Erythroblast (primary cell): ENCODE results near the gene NEO1.
"Not testable (repeated sequence)": the region's sequence is repeated elsewhere in the genome, so short reads cannot be mapped to it uniquely, and the experiment has no call there.

ENCODE experiments used
- DNase-seq, 2 experiments: peaks; one replicate each; lab custom pipeline; 2025; lab: John Stamatoyannopoulos, UW
- GATA1 ChIP-seq: IDR thresholded peaks from 2 replicates; pipeline ENCODE4 v1.6.1; 2011; ENCODE audit warnings: low read depth, mild to moderate bottlenecking, control low read depth, low read length, moderate library complexity
- POLR2A ChIP-seq: IDR thresholded peaks from 2 replicates; pipeline ENCODE4 v1.6.1; 2011; ENCODE audit warnings: mild to moderate bottlenecking, low read length

NEO1 gene

DNA sequence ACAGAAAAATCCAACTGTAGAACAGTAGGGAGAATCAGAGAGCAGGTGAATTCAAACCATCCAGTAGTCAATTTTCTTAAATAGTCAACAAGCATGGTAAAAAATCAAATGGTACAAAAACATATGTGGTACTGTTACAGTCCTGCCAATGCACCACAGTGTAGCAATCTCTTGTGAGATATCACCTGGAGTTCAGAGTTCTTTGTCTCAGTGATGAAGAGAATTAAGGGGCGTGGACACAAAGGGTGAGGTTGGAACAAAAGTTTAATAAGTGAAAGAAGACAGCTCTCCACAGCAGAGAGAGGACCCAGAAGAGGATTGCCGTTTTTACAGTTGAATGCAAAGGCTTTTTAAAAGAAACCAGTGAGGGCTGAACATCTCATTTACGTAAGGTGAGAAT, 113.2 kb downstream of the NEO1 start:
- no peak for DNase-seq
- no peak for TF ChIP-seq POLR2A
- TF ChIP-seq GATA1 = no peak

DNA sequence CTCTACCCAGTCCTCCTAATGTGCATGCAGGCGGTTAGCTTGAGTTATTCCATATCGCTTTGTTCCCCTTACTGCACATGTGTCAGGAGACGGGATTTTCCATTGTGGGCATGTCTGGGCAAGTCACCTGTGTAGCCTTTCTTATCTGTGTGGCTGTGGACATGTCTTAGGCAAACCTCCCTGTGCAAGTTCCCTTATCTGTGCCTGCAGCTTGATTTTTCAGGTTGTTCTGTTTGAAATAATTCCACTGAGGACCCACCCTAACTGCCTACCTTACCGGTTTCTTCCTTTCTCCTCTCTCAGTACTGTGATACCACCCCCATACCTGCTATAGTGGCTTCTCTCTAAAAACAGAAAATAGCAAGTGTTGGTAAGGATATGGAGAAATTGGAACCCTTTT, 113.6 kb downstream of the NEO1 start:
- no peak for TF ChIP-seq GATA1
- no peak for TF ChIP-seq POLR2A
- peak; percentile 21 to 55 for DNase-seq

DNA sequence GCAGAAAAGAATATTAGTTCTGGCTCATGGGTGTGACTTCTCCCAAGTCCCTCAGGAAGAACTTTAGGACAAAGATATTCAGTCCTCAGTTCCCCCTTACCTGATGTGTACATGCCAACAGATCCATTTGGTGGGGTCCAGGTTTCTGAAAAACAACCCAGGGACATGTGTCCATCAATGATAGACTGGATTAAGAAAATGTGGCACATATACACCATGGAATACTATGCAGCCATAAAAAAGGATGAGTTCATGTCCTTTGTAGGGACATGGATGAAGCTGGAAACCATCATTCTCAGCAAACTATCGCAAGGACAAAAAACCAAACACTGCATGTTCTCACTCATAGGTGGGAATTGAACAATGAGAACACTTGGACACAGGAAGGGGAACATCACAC, 114.4 kb downstream of the NEO1 start:
- not testable (repeated sequence) for DNase-seq

- no peak for DNase-seq
- TF ChIP-seq POLR2A = no peak
- TF ChIP-seq GATA1 = no peak
Observed at GRCh38 chr15:73168487-73168886, 116.2 kb downstream of the NEO1 start.

DNA sequence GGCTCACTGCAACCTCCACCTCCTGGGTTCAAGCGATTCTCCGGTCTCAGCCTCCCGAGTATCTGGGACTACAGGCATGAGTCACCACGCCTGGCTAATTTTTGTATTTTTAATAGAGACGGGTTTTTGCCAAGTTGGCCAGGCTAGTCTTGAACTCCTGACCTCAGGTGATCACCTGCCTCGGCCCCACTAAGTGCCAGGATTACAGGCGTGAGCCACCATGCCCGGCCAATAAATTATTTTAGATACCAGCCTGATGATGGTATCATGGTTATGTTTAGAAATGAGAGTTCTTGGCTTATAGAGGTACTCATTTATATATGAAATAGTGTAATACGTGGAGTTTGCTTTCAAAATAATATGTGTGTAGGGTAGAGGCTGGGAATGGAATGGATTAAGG, 119.4 kb downstream of the NEO1 start:
- no peak for DNase-seq
- TF ChIP-seq POLR2A = no peak
- no peak for TF ChIP-seq GATA1

DNA sequence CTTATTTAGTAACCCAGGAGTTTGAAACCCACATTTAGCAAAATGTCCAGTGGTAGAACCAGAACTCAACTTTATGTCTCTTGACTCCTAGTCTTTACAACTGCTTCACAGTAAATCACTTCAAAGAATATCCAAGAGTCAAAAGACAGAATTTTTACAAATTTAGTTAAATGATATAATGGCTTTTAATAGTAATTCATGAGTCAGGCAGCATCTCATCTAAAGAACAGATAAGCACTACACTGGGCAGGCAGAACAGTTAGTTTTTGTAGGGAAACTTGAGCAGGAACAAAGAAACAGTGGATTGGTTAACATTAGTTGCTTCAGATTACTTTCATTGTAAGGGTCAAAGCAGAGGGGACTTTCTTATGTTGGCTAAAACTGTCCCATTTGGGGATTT, 120.2 kb downstream of the NEO1 start:
- no peak for DNase-seq
- TF ChIP-seq POLR2A (no peak), GATA1 (no peak)

GRCh38 chr15:73174171-73174570, 121.9 kb downstream of the NEO1 start:
- TF ChIP-seq GATA1 (no peak), POLR2A (no peak)
- no peak for DNase-seq

DNA sequence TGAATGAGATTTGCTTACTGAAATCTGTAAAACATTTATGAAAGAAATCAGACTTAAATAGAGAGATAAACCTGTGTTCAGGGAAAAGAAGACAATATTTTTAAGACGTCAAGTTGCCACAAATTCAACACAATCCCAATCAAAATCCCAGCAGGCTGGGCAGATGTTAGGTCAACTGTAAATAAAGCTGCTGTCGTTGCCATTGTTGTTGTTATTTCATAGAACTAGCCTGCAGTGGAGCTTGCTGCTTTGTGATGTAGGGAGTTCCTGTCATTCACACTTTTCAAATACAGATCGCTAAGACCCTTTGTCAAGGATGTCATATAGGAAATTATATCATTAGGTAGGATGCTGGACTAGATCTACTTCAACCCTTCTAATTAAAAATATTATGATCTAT, 123.1 kb downstream of the NEO1 start:
- TF ChIP-seq POLR2A (no peak), GATA1 (no peak)
- DNase-seq = no peak

DNA sequence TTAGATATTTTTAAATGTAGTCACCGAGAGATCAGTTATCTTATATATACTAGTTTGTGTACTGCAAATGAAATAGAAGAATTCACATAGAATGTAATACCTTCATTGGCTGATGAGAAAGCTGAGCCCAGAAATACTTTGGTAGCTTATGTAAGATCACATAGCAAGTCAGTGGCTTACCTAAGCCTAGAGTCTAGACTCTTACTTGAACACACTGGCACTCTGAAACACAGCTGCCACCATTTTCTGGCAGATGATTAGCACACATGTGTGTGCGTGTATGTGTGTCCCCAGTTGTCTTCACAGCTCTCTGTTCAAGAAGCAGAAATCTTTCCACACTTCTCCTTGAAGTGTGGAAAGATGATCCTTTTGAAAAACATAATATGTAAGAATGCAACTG, 124.3 kb downstream of the NEO1 start:
- TF ChIP-seq POLR2A = no peak
- TF ChIP-seq GATA1 = no peak
- no peak for DNase-seq

DNA sequence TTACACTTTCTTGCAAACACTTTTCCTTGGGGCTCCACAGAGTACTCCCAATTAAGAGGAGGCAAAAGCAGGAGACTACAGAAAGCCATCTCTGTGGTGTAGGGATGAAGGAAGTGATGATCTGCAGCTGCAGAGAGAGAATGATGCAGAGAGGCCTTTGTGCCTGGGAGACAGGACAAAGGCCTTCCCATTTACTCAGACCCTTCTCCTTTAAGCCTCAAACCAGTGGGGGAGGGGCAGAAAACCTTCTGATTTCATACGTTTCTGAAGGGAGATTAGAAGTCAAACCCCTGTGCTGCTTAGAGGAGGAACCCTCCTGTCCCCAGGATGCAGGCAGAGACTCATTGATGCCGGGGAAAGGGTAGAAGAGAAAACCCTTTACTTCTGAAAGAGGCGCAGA, 130.8 kb downstream of the NEO1 start:
- no peak for DNase-seq
- TF ChIP-seq POLR2A (no peak), GATA1 (no peak)

- peak; percentile 58 to 74 for DNase-seq
- peak; percentile 51 for TF ChIP-seq POLR2A
- TF ChIP-seq GATA1 = no peak
Observed at GRCh38 chr15:73190189-73190601, 137.9 kb downstream of the NEO1 start.

DNA sequence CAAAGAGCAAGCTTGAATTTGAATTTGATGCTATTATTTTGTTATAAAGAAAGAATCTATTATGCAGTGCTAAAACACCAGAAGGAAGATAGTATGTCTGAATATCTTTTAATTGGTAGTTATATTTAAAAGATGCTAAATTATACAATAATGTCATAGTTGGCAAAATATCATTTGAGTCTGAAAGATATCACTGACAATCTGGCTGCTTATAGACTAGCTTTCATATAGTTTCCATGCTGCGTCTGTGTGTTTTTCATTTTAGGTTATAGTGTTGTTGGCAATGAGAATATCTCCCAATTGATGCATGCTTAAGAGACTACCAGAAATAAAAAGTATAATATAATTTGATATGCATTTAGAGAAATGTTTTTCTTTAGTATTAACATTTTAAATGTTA, 142.9 kb downstream of the NEO1 start:
- TF ChIP-seq GATA1 = no peak
- DNase-seq = no peak

DNA sequence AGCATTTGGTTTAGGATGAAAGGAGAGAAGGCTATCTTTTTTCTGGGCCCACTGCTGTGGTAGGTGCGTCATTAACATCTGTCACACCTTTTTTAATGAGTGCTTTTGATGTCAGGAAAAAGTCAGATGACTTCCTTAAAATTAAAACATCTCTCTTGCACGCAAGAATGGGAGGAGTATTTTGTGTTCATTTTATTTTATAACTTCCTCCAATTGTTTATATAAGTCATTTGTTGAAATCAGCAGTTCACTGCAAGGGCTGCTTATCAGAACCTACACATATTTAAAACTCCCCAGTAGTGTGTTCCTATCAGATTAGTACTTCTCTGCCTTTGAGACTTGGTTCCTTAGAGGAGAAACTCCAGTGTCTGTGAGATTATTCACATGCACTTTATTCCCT, 143.8 kb downstream of the NEO1 start:
- peak; percentile 59 to 83 for DNase-seq
- TF ChIP-seq POLR2A (no peak), GATA1 (no peak)

DNA sequence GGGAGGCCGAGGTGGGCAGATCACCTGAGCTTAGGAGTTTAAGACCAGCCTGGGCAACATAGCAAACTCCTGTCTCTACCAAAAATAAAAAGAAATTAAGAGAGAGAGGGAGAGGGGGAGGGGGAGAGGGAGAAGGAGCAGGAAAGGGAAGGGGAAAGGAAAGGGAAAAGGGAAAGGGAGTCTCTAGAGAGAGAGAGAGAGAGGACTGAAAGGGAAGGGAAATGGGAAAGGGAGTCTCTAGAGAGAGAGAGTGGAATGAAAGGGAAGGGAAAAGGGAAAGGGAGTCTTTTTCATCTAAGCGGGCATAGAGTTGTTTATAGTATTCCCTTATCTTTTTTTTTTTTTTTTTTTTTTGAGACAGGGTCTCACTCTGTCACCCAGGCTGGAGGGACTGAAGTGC, 148.1 kb downstream of the NEO1 start:
- TF ChIP-seq GATA1 (no peak), POLR2A (no peak)
- no peak for DNase-seq

DNA sequence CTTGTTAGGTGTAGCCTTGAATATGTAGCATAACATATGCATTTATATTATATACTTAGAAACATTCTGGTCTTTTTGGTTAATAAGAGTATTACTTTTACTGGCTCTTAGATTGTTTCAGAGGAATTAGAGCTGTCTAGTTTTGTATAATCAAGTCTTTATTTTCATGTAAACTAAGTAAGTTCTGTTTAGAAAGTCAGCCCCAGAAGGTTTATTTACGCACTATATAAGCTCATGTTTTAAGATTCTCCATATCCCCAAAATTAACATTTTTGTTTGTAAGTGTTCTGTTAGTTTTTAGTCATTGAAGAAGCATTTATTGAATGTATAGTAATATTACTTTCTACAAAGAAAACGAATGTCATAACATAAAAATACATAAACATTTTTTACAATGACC, 158.4 kb downstream of the NEO1 start:
- TF ChIP-seq GATA1 (no peak), POLR2A (no peak)

DNA sequence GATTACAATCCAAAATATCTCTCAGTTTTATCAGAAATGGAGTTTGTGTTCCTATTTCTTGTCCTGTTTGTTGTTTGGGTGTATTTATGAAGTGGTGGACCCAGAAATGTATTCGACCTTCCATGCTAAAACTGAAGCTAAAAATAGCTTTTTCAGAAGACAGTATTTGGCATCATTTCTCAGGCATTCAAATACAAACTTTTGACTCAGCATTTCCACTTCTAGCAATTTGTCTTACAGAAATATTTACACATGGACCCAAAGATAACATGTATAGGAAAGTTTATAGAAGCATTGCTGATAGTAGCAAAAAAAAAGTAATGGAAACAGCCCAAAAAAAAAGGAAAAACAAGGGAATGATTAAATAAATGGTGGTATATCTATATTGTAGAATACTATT, 160.2 kb downstream of the NEO1 start:
- DNase-seq = no peak
- no peak for TF ChIP-seq POLR2A
- TF ChIP-seq GATA1 = no peak

More for the DNA sequence above, 158.4 kb downstream of the NEO1 start:
- DNase-seq = no peak

DNA sequence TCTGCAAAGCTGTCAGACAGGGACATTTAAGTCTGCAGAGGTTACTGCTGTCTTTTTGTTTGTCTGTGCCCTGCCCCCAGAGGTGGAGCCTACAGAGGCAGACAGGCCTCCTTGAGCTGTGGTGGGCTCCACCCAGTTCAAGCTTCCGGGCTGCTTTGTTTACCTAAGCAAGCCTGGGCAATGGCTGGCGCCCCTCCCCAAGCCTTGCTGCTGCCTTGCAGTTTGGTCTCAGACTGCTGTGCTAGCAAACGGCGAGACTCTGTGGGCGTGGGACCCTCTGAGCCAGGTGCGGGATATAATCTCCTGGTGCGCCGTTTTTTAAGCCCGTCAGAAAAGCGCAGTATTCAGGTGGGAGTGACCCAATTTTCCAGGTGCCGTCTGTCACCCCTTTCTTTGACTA, 169.2 kb downstream of the NEO1 start:
- not testable (repeated sequence) for DNase-seq
